K562 (cell line): ENCODE results near the gene DSC2. TPM values are rescaled to one million over a fixed set of nuclear protein-coding genes. Genes with fewer than 3 reads are reported as not detected.

ENCODE experiments used
- ATAC-seq: fragments of 200-7000 bp; cut with Tn5 transposase; 3 replicates; pipeline ENCODE4 v1.9.1; 2020; ENCODE audit warnings: moderate library complexity
- BruUV-seq: library from RNA; stranded (reverse); fragments of 400-500 nt; replicated peaks from 2 replicates; lab custom pipeline; 2021; lab: Mats Ljungman, UMichigan
- CTCF ChIA-PET: fragments of 300-600 bp; formaldehyde crosslinking; extraction: SDS; loops from one replicate; lab custom pipeline; 2021; ENCODE audit warnings: low intra/inter-chr PET ratio; lab: Yijun Ruan, JAX
- POLR2A ChIA-PET: fragments of 300-600, 350-650 bp; sonication (Branson Sonifier 250); formaldehyde crosslinking; extraction: SDS; loops from one replicate; lab custom pipeline; 2021; ENCODE audit warnings: antibody characterized with exemption, inconsistent platforms; lab: Yijun Ruan, JAX
- DNase-seq, 4 experiments: peaks; one replicate each; pipeline versions ENCODE4 v3.0.0 to v3.0.0-alpha.2; 2011 to 2018; ENCODE audit warnings: low spot score in 3 of 4, mixed read lengths in 3 of 4; ENCODE audit errors: extremely low read depth in 1 of 4
- FAIRE-seq: peaks from 2 replicates; lab custom pipeline; 2011; peaks lifted over from hg19 to GRCh38; lab: Jason Lieb, UNC
- H2AFZ ChIP-seq: 2 replicates; pipeline ENCODE4 v1.6.0; 2011; ENCODE audit warnings: low read depth, low read length, control low read depth, inconsistent platforms
- H3K27ac ChIP-seq: fragments of 200-600 bp; 3 replicates; pipeline ENCODE4 v1.8.0; 2011; ENCODE audit warnings: low read depth, mild to moderate bottlenecking, control low read depth, inconsistent platforms, low read length, moderate library complexity, mixed read lengths; ENCODE audit errors: extremely low read depth
- H3K27me3 ChIP-seq, 2 experiments: fragments of 300-600 bp in 1 of 2; 2 replicates in 1 of 2; 3 replicates in 1 of 2; pipeline versions ENCODE4 v1.6.0 to v1.8.0; 2011; ENCODE audit warnings: inconsistent platforms in 2 of 2, low read length in 2 of 2, mild to moderate bottlenecking in 1 of 2, mixed read lengths in 1 of 2, moderate library complexity in 1 of 2; ENCODE audit not compliant: control insufficient read depth in 2 of 2, insufficient read depth in 2 of 2
- H3K36me3 ChIP-seq: fragments of 300-600 bp; 3 replicates; pipeline ENCODE4 v1.8.0; 2011; ENCODE audit warnings: mild to moderate bottlenecking, low read length, inconsistent platforms; ENCODE audit not compliant: control insufficient read depth, insufficient read depth
- H3K4me1 ChIP-seq, 2 experiments: fragments of 200-600 bp in 1 of 2; replicated peaks in 1 of 2; 2 replicates in 1 of 2; 3 replicates in 1 of 2; pipeline versions ENCODE4 v1.5.1 to v1.8.0; 2011; ENCODE audit warnings: inconsistent platforms in 2 of 2, low read length in 2 of 2, mild to moderate bottlenecking in 1 of 2, mixed read lengths in 1 of 2, moderate library complexity in 1 of 2; ENCODE audit not compliant: control insufficient read depth in 2 of 2, insufficient read depth in 2 of 2
- H3K4me2 ChIP-seq: 2 replicates; pipeline ENCODE4 v1.6.1; 2011; ENCODE audit warnings: low read length, control low read depth, inconsistent platforms, mixed read lengths; ENCODE audit not compliant: insufficient read depth
- H3K4me3 ChIP-seq: fragments of 200-600 bp; sonication (generic), shearing (Covaris generic); 2 replicates; pipeline ENCODE4 v1.5.1; 2016; ENCODE audit warnings: control low read depth, inconsistent platforms
- H3K79me2 ChIP-seq: fragments of 200-600 bp; 3 replicates; pipeline ENCODE4 v1.8.0; 2011; ENCODE audit warnings: low read length, inconsistent platforms; ENCODE audit not compliant: control insufficient read depth, insufficient read depth
- H3K9ac ChIP-seq, 2 experiments: 2 replicates each; pipeline versions ENCODE4 v1.6.0 to v1.6.1; 2011; ENCODE audit warnings: low read depth in 2 of 2, low read length in 2 of 2, control low read depth in 1 of 2, inconsistent platforms in 1 of 2, mild to moderate bottlenecking in 1 of 2, mixed read lengths in 1 of 2; ENCODE audit not compliant: insufficient read depth in 1 of 2
- H3K9me1 ChIP-seq: one replicate; pipeline ENCODE4 v1.6.0; 2011; ENCODE audit warnings: inconsistent platforms, mild to moderate bottlenecking, low read length, moderate library complexity; ENCODE audit not compliant: control insufficient read depth, insufficient read depth
- H3K9me3 ChIP-seq: replicated peaks from 2 replicates; pipeline ENCODE4 v1.5.1; 2011; ENCODE audit warnings: low read depth, low read length, inconsistent platforms; ENCODE audit not compliant: control insufficient read depth, insufficient read depth
- H4K20me1 ChIP-seq: replicated peaks from 2 replicates; pipeline ENCODE4 v1.6.1; 2011; ENCODE audit warnings: low read length, inconsistent platforms, mixed read lengths; ENCODE audit not compliant: control insufficient read depth, insufficient read depth
- ARID4B ChIP-seq: sonication (generic); formaldehyde crosslinking; IDR thresholded peaks from 2 replicates; pipeline ENCODE4 v1.8.0; 2022; ENCODE audit warnings: mild to moderate bottlenecking, missing genetic modification reagents
- CBX8 ChIP-seq: fragments of 200-600 bp; sonication (generic); IDR thresholded peaks from 2 replicates; pipeline ENCODE4 v1.6.1; 2012; ENCODE audit warnings: borderline replicate concordance, mixed run types, low read depth, mild to moderate bottlenecking, moderate library complexity, mixed read lengths, low read length, control low read depth, inconsistent platforms; ENCODE audit not compliant: poor library complexity, severe bottlenecking; ENCODE audit errors: extremely low read depth
- ELF4 ChIP-seq: fragments of 450-650 bp; formaldehyde crosslinking; IDR thresholded peaks from 2 replicates; pipeline ENCODE4 v1.4.0; 2022; ENCODE audit warnings: missing genetic modification characterization
- SMARCE1 ChIP-seq: fragments of 450-650 bp; IDR thresholded peaks from 2 replicates; pipeline ENCODE4 v1.7.1; 2016; ENCODE audit warnings: mild to moderate bottlenecking
- TAF7 ChIP-seq: fragments of 450-650 bp; IDR thresholded peaks from 2 replicates; pipeline ENCODE4 v1.6.1; 2016; ENCODE audit warnings: missing genetic modification characterization, missing compliant biosample characterization
- ZNF57 ChIP-seq: fragments of 450-650 bp; formaldehyde crosslinking; IDR thresholded peaks from 2 replicates; pipeline ENCODE4 v1.4.0; 2020; ENCODE audit warnings: mild to moderate bottlenecking, moderate library complexity
- WGBS: fragments of 100-300 bp; shearing (Covaris generic); methylation state at CpG from one replicate; pipeline ENCODE4 v1.1.6; 2016; ENCODE audit warnings: low coverage, mixed read lengths; ENCODE audit not compliant: insufficient coverage; ENCODE audit errors: missing lambda C conversion rate; 5-methylcytosine and 5-hydroxymethylcytosine counted together
- in situ Hi-C: fragments of 300-500 bp; cut with MboI; formaldehyde crosslinking; loops from 4 replicates; pipeline ENCODE4 v1.15.0; 2018; ENCODE audit warnings: inconsistent platforms, mixed read lengths
- intact Hi-C: fragments of 100-400 bp; cut with micrococcal nuclease; formaldehyde crosslinking; loops from 2 replicates; pipeline ENCODE4 v1.14.2; 2022
- polyA plus RNA-seq, 8 experiments: library from polyadenylated mRNA; depleted of rRNA in 4 of 8; stranded (reverse) in 5 of 8; unstranded in 3 of 8; fragments of >200 nt; fragmentation: Nextera tagmentation in 2 of 8; fragmentation: Illumina TruSeq in 1 of 8; extraction: Ambion mirVana in 2 of 8; extraction: Trizol in 1 of 8; gene quantifications; 2 replicates each; pipeline versions ENCODE4 v1.2.1 to v1.2.3, GENCODE V29; 2011 to 2014; ENCODE audit warnings: inconsistent platforms in 1 of 8, missing spikeins in 1 of 8
- total RNA-seq, 7 experiments: library from RNA; depleted of rRNA in 6 of 7; stranded (reverse); fragments of >200 nt in 6 of 7; fragmentation: Illumina TruSeq in 2 of 7; extraction: Trizol in 2 of 7; gene quantifications; 2 replicates each; pipeline versions ENCODE4 v1.2.1 to v1.2.3, GENCODE V29; 2011 to 2021; ENCODE audit warnings: low replicate concordance in 1 of 7

DSC2 gene
- total and polyA plus RNA-seq, 9 of the 15 experiments (the other 6 are each of a cell fraction or from before 2014, with no cell fraction given), result 3.8 to 15.3 (median 6.4) TPM

- CTCF ChIA-PET, result no interaction called here
- POLR2A ChIA-PET, result no interaction called here
- DNase-seq (no peak), FAIRE-seq (no peak), ATAC-seq (no peak; the same call in 1 of the 3 replicates)
- H4K20me1 ChIP-seq, result no peaks in the 10 kb centered on the region
- TF ChIP-seq ZNF57 (CRISPR knock-in tag) (no peak), ARID4B (CRISPR knock-in tag) (no peak), CBX8 (no peak), ELF4 (no peak), SMARCE1 (no peak), TAF7 (no peak)
- H3K36me3 ChIP-seq, result peaks cover 50% of the 10 kb centered on the region
- no peak overlapping the region for H3K9ac ChIP-seq
- H2AFZ ChIP-seq, result no peak overlapping the region
- peaks cover 3% of the 10 kb centered on the region; the same call in 1 of the 3 replicates for H3K79me2 ChIP-seq
- H3K9me3 ChIP-seq, result no peaks in the 10 kb centered on the region
- no peaks in the 10 kb centered on the region for H3K4me1 ChIP-seq
- WGBS, result 7% methylated on average over 1 of the region's 1 CpG
- no TSS peak for BruUV-seq
- in situ Hi-C loops (no loop called here), intact Hi-C loops (no loop called here)
- H3K27me3 ChIP-seq, result no peaks in the 10 kb centered on the region
- no peak overlapping the region for H3K4me2 ChIP-seq
- H3K27ac ChIP-seq, result no peak overlapping the region
- H3K9me1 ChIP-seq, result no peaks in the 10 kb centered on the region
- no peak overlapping the region for H3K4me3 ChIP-seq
These were observed 10.9 kb downstream of the DSC2 start for GRCh38 chr18:31091350-31091749.
